A204.1 (cell line): ENCODE data around the gene SCN5A.
"Not testable (repeated sequence)": the region's sequence is repeated elsewhere in the genome, so short reads cannot be mapped to it uniquely, and the experiment has no call there.

Experiments
- FAIRE-seq: peaks from 2 replicates; lab custom pipeline; 2012; peaks lifted over from hg19 to GRCh38; lab: Jason Lieb, UNC

The SCN5A gene

DNA sequence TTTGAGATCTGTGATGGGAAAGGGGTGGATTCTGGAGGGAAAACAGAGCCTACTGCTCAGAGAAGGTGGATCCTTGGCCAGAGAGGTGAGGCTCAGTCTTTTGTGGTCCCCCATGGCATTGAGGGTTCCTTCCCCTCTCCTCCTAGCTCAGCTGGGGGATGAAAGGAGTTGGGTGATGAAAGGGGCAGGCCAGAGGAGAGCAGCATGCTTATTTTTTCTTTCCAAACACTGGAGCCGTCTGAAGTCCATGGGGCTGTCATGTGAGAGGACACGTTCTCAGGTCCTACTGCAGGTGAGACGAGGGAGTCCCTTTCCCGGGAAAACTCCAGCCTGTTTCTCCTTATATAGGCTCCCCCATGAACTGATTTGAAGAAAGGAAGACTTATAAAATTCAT, 71.4 kb downstream of the SCN5A start:
- FAIRE-seq = no peak

DNA sequence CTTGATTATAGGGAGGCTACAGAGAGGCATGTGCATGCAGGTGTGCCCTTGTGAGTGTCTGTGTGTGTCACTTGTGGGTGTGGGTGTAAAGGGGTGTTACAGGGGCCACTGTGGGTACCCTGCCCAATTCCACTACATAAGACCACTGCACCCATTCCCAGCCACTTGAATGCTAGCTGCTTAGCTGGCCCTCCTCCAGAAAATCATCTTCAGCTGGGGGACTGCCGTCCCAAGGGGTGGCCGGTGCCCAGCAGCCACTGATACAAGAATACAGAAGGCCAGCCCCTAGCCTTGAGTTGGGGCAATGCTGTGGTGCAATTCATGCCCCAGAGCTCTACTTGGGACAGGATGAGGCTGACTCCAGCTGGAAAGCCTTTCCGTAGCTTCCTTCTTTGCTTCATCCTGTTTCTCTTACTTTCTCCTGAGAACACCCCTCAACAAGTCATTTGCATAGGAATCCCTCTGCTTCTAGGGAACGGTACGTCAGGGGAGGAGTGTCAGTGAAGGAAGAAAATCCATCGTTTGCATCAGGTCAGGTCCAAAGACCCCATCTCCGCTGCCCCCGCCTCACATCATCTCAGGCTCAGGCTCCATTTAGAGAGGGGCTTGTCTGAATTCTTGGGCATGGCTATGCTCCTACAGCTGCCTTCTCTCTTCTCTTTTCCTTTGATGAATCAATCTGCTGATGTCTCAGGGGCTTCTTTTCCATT, 72.0 kb downstream of the SCN5A start:
- no peak for FAIRE-seq

DNA sequence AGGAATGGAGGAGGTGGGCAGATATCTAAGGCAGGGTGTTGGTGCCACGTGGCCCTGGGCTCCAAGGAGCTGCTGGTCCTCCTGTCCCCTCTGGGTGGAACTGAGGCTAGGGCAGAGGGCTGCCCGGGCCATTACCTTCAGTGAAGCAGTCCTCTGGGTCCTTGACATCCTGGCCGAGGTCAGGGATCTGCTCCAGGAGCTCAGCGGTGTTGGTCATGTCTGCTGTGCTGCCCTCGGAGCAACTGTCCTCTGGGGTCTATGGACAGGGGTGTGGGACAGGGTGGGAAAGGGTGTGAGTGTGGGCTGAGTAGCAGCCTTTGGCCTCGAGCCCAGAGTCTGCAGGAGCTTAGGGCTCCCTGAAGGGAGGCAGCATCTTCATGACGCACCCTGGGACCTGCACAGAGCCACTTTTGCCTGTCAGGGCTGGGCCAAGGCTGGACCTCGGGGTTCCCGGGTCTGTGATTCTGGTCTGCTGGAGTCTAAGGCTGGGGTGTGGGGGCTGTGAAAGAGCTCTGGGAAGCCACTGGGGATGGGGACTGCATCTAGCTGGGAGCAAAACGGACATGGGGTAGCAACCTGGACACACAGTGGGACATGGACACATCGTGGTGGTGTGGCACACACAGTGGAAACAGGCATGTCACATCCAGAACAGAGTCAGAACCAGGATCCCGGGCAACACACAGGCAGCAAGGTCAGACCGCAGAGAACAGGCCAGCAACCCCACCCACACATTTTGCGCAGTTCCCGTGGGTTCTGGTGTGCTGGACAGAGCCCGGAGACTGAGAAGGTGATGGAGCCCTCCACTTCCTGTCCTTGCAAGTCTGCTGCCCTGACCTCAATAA, 72.7 kb downstream of the SCN5A start:
- no peak for FAIRE-seq

DNA sequence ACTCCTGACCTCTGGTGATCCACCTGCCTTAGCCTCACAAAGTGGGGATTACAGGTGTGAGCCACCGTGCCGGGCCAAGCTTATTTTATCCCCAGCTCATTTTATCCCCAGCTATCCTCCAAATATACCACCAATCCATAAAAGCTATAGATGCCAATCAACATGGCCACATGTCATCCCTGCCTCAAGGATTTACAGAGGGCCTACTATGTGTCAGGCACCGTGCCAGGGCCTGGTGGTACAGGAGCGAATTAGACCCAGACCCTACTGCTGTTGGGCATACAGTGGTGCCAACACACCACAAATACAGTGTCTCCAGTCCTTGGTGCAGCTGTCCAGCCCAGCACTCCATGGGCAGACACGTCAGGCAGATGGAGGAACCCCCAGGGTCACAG, 73.4 kb downstream of the SCN5A start:
- FAIRE-seq = no peak

DNA sequence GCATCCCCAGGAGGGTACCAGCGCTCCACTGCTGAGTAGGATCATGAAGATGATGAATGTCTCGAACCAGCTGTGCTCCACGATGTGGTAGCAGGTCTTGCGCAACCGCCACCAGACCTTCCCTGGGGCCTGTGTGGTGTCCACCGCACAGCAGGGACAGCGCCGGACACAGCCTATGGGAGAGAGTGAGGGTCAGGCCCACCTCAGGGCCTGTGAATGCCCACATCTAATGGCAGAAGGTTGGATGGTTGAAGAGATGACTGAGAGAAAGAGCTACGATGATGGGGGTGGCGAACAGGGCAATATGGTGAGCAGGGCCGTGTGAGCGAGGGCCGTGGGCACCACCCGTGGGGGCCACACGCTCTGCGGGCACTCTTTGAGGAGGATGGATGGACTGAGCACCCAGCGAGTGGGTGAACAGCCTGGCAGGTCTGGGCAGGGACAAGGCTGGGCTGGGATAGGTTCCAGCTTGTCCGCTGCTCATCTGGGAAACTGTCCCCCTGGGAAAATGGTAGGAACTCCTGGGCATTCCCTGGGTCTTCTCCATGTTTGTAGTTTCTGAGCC, 74.1 kb downstream of the SCN5A start:
- no peak for FAIRE-seq

DNA sequence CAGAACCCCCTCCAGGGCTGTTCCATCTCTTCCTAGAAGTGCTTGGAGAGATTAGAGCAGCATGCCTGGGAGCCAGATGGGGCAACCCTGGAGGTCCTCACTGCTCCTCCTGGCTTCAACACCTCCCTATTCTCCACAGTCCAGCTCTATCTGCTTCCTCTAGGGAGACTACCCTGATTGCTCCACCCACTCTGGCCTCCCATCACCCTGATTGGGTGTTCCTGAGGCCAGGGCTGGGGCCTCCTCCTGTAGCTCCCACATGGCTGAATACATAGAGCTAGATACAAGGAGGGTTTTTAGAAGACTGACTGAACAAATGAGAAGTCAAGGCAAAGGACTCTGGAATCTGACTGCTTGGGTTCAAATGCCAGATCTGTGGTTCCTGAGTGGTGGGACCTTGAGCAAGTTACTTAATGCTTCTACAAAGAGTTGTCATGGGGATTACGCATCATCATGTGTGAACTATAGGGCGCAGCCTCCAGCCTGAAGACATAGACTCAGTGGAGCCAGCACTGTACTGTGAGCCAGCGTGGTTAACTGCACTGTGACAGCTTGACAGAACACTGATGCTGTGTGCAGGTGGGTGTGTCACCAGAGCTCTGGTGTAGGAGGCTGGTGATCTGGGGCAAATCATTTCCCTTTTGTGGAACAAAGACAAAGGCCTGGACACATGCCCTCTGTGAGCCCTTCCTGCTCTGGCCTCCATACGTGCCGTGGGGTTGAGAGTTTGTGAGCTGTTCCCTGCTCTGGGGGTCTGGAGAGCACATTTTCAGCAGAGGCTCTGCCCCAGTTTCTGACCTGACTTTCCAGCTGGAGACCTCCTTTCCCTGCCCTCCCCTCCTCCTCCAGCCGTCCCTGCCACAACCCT, 74.8 kb downstream of the SCN5A start:
- FAIRE-seq = no peak

DNA sequence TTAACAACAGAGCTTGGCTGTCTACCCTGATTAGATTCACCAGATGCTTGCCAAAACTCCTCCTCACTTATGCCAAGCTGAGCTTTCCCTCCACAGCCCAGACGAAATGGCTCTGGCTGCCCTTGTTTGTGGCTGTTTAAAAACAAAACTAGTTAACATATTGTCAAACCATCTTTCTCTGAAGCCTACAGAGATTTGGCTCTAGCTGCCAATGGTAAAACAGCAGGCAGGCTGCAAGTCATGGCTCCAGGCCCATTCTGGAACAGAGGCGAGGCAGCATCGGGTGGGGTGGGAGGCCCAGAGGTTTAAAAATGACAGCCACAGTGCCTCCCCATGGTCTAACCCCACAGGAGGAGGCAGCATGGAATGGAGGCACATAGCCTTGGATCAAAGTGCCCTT, 75.9 kb downstream of the SCN5A start:
- FAIRE-seq = no peak

DNA sequence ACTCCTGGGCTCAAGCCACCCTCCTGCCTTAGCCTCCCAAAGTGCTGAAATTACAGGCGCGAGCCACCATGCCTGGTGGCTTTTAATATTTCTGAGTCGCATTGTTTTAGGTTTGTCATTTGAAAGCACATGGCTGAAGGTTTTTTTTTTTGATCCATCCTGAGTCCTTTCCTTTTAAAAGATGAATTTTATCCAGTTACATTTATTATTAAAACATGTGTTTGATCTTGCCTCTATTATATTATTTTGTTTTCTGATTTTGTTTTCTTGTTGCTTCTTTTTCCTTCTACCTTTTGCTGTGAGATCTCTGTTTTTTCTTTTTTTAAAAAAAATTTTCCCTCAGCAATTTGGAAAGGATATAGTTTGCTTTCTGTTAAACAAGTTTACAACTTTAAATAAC, 76.4 kb downstream of the SCN5A start:
- FAIRE-seq = no peak

DNA sequence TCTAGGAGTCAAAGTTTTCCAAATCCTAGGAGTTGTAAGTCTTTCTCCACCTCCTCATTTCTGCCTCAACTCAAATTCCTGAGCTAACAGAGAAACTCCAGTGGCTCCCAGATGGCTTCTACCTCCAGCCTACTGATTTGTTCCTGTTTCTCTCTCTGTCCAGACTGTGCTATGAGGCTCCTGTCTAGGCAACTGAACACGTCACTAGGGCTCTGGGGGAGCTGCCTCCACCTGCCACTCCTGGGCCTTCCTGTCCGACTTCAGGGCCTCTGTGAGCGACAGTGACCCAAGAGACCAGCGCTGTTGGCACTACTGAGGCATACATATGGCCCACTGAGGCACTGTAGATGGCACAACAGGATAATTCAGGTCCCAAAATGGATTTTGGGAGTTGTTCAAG, 82.0 kb downstream of the SCN5A start:
- FAIRE-seq = no peak

DNA sequence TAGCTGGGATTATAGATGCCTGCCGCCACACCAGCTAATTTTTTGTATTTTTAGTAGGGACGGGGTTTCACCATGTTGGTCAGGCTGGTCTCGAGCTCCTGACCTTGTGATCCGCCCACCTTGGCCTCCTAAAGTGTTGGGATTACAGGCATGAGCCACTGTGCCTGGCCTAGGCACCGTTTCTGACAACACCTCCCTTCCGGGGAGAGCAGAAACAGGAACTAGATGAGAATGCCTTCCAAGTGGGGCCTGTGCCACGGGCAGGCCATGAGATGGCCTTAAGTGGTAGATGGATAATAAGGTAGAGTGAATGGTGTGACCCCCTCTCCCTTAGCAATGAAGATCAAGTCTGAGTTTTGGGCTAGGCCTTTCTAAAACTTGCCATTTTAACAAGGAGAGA, 82.7 kb downstream of the SCN5A start:
- FAIRE-seq = not testable (repeated sequence)

DNA sequence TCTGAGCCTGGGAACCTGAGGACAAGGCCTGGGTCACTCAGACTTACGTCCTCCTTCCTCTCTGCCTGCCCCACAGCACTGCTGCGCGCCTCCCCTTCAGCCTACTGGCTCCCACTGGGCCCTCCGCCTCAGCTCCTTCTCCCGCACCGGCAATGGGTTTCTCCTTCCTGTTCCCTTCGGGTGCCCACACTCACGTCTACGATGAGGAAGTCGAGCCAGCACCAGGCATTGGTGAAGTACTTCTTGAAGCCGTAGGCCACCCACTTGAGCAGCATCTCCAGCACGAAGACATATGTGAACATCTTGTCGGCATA, 83.3 kb downstream of the SCN5A start:
- FAIRE-seq = no peak

DNA sequence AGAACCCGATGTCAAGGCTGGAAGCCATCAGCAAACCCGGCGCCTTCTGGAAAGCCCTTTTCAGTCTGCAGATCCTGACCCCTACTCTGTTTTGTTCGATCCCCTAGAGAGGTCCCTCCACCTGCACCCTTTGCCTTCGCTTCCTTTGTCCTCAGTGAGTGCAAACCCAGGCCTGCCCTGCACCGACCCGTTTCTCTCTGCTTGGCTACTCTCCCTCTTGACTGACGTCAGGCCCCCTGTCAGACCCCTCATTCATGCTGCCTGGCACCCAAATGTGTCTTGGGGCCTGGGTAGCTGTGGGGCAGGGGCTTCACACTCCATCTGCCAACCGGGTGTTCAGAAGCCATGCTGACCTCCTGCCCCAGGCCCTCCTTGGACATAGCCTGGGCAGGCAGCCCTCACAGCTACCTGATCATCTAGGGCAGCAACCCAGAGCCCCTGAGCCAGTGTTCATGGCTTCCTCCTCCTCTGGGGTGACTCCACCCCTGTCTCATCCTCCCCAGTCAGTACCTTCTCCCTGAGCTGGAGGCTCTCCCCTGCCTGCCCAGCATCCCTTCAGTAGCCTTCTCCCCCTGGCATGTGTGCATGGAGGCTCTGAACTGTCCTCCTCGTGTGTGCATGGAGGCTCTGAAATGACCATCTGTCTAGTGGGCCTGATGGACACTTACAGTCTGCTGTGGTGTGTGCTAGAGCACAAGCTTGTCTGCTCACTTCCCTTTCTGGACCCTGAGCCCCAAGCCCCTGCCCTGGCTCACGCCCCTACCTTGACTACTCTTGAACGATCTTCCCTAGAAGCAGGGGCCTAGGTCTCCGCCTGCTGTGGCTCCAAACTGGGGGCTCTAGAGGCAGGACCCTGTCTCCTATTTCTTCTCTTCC, 83.9 kb downstream of the SCN5A start:
- FAIRE-seq = no peak

DNA sequence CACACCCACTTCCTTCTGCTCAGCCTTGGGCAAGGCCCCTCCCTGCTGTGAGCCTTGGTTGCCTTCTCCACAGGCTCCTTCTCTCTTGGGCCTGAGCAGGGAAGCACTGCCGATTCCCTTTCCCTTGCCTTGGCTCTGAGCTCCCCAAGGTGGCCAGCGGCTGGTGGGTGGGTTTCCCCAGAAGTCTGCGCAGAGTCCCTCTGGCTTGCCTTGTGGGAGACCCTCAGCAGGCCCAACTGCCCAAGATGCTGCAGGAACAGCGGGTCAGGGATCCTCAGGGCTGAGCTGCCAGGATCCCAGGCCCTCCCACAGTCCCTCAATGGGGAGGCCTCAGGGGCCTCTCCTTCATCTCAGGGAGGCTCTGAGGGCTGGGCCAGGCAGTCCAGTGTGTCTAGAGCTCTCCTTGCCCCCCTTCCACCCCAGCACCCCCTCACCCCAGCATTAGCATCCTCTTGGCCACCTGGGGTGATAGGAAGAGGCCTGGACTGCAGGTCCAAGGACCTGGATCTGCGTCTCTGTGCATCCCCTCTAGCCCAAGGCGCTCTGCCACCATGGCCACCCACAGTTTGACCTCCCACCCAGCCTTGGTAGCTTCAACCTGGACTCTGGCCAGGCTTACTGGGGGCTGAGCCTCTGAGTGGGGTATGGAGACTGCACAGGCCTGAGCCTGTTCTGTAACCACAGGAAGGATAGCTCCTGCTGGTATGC, 84.7 kb downstream of the SCN5A start:
- FAIRE-seq = no peak

DNA sequence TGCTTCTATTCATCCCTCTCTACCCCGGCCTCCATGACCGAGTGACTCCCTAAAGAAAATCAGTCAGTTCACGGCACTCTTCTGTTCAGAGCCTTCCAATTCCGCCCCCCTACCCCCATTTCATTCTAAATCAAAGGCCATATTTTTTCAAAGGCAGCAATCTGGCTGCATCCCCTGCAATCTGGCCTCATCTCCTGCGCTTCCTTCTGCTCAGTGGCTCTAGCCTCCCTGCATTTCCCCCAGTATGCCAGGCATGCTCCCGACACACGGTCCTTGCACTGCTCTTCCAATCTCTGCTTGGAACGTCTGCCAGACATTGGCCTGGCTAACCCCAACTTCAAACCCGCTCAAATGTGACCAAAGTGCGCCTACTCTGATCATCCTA, 85.6 kb downstream of the SCN5A start:
- FAIRE-seq = no peak

DNA sequence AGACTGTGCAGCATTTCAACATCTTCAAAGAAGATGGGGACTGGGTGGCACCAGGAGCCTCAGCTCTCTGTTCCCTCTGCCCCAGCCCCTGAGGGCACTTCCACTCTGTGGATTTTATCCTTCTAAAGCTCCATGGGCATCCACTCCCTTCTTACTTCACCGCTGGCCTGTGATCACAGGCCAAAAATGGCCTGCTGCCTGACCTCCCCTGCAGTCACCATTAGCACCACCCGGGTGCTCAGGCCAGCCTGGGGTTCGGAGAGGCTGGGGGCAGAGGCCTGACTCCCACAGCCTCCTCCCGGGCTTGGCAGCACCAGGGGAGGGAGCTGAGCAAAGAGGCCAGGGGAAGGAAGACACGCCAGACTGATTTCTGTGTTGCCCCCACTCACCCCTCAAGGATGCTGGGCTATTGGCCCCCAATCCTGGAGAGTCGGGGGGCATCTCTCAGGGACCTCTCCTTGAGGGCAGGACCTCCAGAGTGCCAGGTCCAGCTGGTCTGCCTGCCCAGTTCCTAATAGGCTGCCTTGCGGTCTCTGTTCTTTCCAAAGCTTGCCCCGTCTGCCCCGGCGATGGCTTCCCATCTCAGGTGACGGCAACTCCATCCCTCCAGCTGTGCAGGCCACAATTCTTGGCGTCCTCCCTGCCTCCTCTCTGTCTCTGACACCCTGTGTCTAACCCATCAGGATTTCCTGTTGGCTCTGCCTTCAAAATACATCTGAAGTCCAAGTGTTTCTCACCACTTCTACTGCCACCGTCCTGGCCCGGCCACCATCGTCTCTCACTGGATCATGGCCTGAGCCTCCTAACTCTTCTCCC, 86.2 kb downstream of the SCN5A start:
- FAIRE-seq = no peak

DNA sequence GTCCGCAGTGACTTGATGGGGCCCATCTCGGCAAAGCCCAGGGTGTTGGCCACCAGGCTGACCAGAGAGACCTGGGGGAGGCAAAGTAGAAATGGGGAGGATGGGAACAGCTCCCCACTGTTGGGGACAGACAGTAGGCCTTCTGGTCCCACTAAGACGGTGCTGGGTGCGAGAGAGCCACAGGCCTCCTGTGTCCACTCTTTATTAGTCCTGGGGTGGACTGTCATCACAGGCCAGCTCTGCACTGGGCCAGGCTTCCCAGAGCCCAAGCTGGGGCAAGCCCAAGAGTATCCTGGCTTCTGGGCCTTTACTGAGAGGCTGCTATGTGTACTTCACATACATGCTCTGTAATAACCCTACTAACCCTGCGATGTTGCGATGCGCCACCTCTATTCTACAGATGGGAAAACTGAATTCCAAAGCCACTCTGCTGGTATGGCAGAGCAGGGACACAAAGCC, 87.0 kb downstream of the SCN5A start:
- FAIRE-seq = no peak

DNA sequence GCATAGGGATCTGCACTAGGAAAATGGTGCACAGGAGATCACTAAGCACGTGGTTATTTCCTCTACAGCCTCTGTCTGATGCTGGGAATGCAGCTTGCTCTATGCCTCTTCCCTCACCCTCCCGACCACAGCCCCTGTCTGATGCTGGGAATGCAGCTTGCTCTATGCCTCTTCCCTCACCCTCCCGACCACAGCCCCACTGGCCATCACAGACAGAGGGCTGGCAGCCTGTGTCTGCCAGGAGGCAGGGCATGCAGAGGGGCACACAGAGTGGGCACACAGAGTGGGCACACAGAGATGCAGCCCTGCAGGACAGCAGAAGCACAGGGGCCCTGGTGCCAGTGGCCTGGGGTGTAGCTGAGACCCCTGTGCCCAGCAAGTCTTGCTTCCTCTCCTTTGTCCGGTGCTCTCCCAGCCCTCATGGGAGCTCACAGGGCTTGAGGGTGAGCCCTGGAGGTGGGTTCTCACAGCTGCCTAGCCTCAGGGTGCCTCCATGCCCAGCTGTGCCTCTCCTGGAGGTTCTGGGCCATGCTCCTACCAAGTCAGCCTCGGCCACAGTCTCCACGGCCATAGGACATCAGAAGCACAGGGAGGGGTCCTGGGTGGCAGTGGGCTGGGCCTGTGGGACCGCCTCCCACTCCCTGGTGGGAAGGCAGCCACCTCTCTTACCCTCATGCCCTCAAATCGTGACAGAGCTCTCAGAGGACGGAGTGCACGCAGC, 87.6 kb downstream of the SCN5A start:
- FAIRE-seq = no peak

DNA sequence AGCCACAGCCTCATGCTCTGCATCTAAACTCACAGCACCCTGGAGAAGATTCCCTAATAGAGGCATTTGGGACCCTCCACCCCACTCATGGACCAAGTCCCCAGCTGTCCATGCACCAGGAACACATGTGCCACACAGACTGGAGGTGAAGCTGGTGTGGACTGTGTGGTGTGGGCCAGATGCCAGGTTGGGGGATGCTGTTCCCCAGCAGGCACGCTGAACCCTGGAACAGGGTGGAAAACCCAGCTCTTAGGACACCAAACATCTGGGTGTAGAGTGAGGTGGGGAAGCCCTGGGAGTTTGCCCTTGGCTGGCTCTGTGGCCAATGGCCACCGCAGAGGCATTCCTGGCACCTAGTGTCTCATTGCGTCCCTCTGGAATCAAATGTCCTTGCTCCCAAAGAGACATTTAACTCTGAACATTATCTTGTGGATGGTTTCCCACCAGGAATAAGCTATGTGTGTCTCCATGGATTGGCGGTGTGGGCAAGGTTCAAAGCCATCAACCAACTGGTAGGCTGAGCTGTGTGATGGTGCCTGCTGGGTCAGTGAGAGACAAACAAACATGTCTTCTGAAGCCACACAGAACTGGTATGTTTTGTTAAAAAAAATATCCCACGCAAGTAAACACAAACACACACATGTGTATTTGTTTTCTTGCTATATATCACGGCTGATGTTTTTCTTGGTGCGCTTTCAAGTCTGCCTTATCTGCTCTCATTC, 88.3 kb downstream of the SCN5A start:
- no peak for FAIRE-seq

DNA sequence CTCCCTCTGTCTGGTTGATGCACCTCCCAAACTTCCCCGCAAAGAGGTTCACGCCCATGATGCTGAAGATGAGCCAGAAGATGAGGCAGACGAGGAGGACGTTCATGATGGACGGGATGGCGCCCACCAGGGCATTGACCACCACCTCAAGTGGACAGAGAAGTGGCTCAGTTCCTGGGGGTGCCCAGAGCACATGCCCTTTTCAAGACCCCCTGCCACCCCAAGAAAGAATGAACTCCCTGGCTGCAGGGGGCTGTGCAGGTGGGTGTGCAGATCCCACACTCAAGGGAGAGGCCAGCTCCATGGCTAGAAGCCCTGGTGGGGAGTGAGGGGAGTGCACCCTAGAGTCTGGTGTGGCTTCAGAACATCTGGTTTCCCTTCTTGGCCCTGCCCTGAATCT, 89.2 kb downstream of the SCN5A start:
- no peak for FAIRE-seq
